ENCODE data around the gene ITGA3.

The ITGA3 gene

GRCh38 chr17:50047083-50047482 is 8.8 kb upstream of the ITGA3 start:
- TF ChIP-seq CTCF (IDR thresholded peaks at IDR 0.05; ENCODE audit: extremely low read depth, insufficient read depth, missing control alignments) = no peak
- in situ Hi-C loops (cut with MboI; ENCODE audit: low pct_unique_long_range_greater_than_20kb, low sequenced_read_pairs, unreplicated experiment) = no loop called here
- no peak for DNase-seq (ENCODE audit: low spot score)

GRCh38 chr17:50047488-50048126 is 8.3 kb upstream of the ITGA3 start:
- in situ Hi-C loops (cut with MboI; ENCODE audit: low pct_unique_long_range_greater_than_20kb, low sequenced_read_pairs, unreplicated experiment) = no loop called here
- TF ChIP-seq CTCF (IDR thresholded peaks at IDR 0.05; ENCODE audit: extremely low read depth, insufficient read depth, missing control alignments) = no peak
- DNase-seq (ENCODE audit: low spot score) = no peak

DNA sequence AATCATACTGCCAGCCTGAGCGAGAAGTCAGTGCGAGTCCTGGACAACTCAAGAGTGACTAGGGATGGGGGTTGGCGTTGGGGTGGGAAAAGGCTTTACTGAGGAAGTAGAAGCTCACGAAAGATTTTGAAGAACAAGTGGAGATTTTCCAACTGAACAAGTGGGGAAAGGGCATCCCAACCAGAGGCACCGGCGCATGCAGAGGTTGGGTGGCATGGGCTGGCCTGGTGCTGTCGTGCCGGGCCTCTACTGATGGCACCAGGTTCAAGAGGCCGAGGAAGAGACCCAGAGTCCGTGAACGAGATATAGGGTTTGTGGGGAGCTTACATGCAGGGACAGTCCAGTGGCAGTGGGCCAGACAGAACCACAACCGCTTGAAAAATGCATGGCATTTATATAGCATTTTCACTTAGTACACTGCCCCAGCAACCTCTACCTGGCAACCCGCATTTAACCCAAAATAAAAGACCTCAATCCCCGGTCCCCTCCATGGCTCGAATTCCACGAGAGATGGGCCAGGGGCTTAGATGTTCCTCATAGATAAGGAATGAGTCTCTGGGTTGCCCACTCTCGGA is 7.7 kb upstream of the ITGA3 start:
- in situ Hi-C loops (cut with MboI; ENCODE audit: low pct_unique_long_range_greater_than_20kb, low sequenced_read_pairs, unreplicated experiment) = no loop called here
- TF ChIP-seq CTCF (IDR thresholded peaks at IDR 0.05; ENCODE audit: extremely low read depth, insufficient read depth, missing control alignments) = no peak

GRCh38 chr17:50048988-50049387 is 6.9 kb upstream of the ITGA3 start:
- DNase-seq (ENCODE audit: low spot score) = no peak
- in situ Hi-C loops (cut with MboI; ENCODE audit: low pct_unique_long_range_greater_than_20kb, low sequenced_read_pairs, unreplicated experiment) = no loop called here
- TF ChIP-seq CTCF (IDR thresholded peaks at IDR 0.05; ENCODE audit: extremely low read depth, insufficient read depth, missing control alignments) = no peak

More for the DNA sequence above, 7.7 kb upstream of the ITGA3 start:
- DNase-seq (ENCODE audit: low spot score) = no peak

DNA sequence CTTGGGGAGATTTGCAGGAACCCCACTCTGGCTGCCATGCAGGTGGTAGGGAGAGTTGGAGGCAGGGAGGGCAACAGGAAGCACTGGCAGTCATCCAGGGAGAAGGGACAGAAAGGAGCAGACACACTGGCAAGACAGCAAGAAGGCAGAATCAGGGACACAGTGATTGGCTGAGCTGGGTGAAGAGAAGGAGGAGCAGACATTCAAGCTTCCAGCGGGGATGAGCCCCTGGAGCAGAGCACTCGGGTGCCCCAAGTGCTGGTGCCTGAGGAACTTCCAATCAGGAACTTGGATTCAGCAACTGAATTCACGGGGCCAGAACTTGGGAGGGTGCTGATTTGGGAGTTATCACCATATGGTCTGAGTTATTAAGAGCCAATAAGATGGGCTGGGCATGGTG is 6.3 kb upstream of the ITGA3 start:
- TF ChIP-seq CTCF (IDR thresholded peaks at IDR 0.05; ENCODE audit: extremely low read depth, insufficient read depth, missing control alignments) = no peak
- no peak for DNase-seq (ENCODE audit: low spot score)
- in situ Hi-C loops (cut with MboI; ENCODE audit: low pct_unique_long_range_greater_than_20kb, low sequenced_read_pairs, unreplicated experiment) = no loop called here

DNA sequence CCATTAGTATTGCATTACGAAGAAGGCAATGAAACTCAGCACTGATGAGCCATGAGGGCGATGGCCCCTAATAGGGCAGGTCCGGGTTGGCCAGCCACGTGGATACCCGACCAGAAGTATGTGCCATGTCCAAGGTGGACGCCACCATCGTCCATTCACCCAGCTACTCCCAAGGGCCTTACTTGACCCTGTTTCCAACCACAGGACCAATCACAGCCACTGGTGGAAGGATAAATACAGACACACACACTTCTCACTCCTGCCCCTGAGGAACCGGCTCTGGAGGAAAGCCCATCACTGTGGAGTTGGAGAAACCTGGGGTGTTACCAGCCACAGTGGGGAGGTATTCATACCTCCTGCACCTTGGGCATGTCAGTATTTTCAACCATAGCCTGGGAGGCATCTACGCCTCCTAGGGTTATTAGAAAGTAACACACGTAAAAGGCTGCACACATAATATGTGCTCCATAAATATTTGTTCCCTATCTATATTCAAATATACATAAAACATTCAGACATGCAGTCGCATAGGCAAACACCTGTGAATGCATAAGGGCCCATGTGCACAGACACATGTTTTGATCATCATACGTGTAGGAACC is 5.4 kb upstream of the ITGA3 start:
- no peak for DNase-seq (ENCODE audit: low spot score)
- TF ChIP-seq CTCF (IDR thresholded peaks at IDR 0.05; ENCODE audit: extremely low read depth, insufficient read depth, missing control alignments) = no peak
- in situ Hi-C loops (cut with MboI; ENCODE audit: low pct_unique_long_range_greater_than_20kb, low sequenced_read_pairs, unreplicated experiment) = no loop called here
